ENCODE measurements around the gene DOK4.

Gene DOK4

GRCh38 chr16:57473176-57473840, 13.0 kb downstream of the DOK4 start:
- TF ChIP-seq CTCF (IDR thresholded peaks at IDR 0.05; ENCODE audit: low read depth, low read length, missing control alignments), result no peak
- no peak for DNase-seq (ENCODE audit: extremely low read depth, low read depth)
- no peak overlapping the region for H3K4me3 ChIP-seq (replicated peaks; ENCODE audit: low read depth, low read length)

- no peak for TF ChIP-seq CTCF (IDR thresholded peaks at IDR 0.05; ENCODE audit: low read depth, low read length, missing control alignments)
- H3K4me3 ChIP-seq (replicated peaks; ENCODE audit: low read depth, low read length), result no peak overlapping the region
- DNase-seq (ENCODE audit: extremely low read depth, low read depth), result no peak
These were observed 13.6 kb downstream of the DOK4 start for GRCh38 chr16:57472665-57473060.

GRCh38 chr16:57471852-57472664, 14.2 kb downstream of the DOK4 start:
- no peak overlapping the region for H3K4me3 ChIP-seq (replicated peaks; ENCODE audit: low read depth, low read length)
- DNase-seq (ENCODE audit: extremely low read depth, low read depth), result no peak
- no peak for TF ChIP-seq CTCF (IDR thresholded peaks at IDR 0.05; ENCODE audit: low read depth, low read length, missing control alignments)

GRCh38 chr16:57471209-57471608, 15.1 kb downstream of the DOK4 start:
- DNase-seq (ENCODE audit: extremely low read depth, low read depth), result no peak

GRCh38 chr16:57470711-57471110, 15.6 kb downstream of the DOK4 start:
- TF ChIP-seq CTCF (IDR thresholded peaks at IDR 0.05; ENCODE audit: low read depth, low read length, missing control alignments), result no peak
- no peak for DNase-seq (ENCODE audit: extremely low read depth, low read depth)
- no peak overlapping the region for H3K4me3 ChIP-seq (replicated peaks; ENCODE audit: low read depth, low read length)

More at GRCh38 chr16:57471209-57471608, 15.1 kb downstream of the DOK4 start:
- no peak overlapping the region for H3K4me3 ChIP-seq (replicated peaks; ENCODE audit: low read depth, low read length)
- no peak for TF ChIP-seq CTCF (IDR thresholded peaks at IDR 0.05; ENCODE audit: low read depth, low read length, missing control alignments)

- no peak overlapping the region for H3K4me3 ChIP-seq (replicated peaks; ENCODE audit: low read depth, low read length)
- no peak for TF ChIP-seq CTCF (IDR thresholded peaks at IDR 0.05; ENCODE audit: low read depth, low read length, missing control alignments)
These were observed 16.3 kb downstream of the DOK4 start for GRCh38 chr16:57469917-57470470.

More at GRCh38 chr16:57469917-57470470, 16.3 kb downstream of the DOK4 start:
- DNase-seq (ENCODE audit: extremely low read depth, low read depth), result no peak

All from HFF-Myc (cell line).